Activated CD4-positive, alpha-beta T cell treated with anti-CD3 and anti-CD28 coated beads, Interleukin-2, amount 10 ng/mL, durations not matched to agents 7 days and 5 days (primary cell): ENCODE measurements around the gene NLGN1. TPM values are rescaled to one million over a fixed set of nuclear protein-coding genes. Genes with fewer than 3 reads are reported as not detected.
"Not testable (repeated sequence)": the region's sequence is repeated elsewhere in the genome, so short reads cannot be mapped to it uniquely, and the experiment has no call there.

Source experiments
- CTCF ChIA-PET: fragments of 350-600 bp; sonication (Branson Sonifier 250); formaldehyde crosslinking; loops from one replicate; lab custom pipeline; 2021; ENCODE audit warnings: antibody characterized with exemption; lab: Charles Lee
- POLR2A ChIA-PET: fragments of 350-600 bp; sonication (Branson Sonifier 250); formaldehyde crosslinking; loops from one replicate; lab custom pipeline; 2021; ENCODE audit warnings: antibody characterized with exemption; lab: Charles Lee
- DNase-seq: peaks from one replicate; pipeline ENCODE4 v3.0.0-alpha.2; 2020
- H3K27ac Mint-ChIP-seq: one replicate; pipeline ENCODE4 v1.8.0; 2021; ENCODE audit warnings: mild to moderate bottlenecking, moderate library complexity, mixed read lengths
- H3K27me3 Mint-ChIP-seq: one replicate; pipeline ENCODE4 v1.8.0; 2021; ENCODE audit warnings: mixed read lengths
- H3K36me3 Mint-ChIP-seq: one replicate; pipeline ENCODE4 v1.8.0; 2021; ENCODE audit warnings: low read depth, mixed read lengths
- H3K4me1 Mint-ChIP-seq: one replicate; pipeline ENCODE4 v1.8.0; 2021; ENCODE audit warnings: mixed read lengths
- H3K4me3 Mint-ChIP-seq: one replicate; pipeline ENCODE4 v1.8.0; 2021; ENCODE audit warnings: mild to moderate bottlenecking, moderate library complexity, mixed read lengths
- H3K9me3 Mint-ChIP-seq: one replicate; pipeline ENCODE4 v1.8.0; 2021; ENCODE audit warnings: mixed read lengths
- total RNA-seq, 2 experiments: library from RNA; stranded (reverse); gene quantifications; one replicate each; pipeline ENCODE4 v1.2.3, GENCODE V29; 2021

Gene NLGN1
- total RNA-seq, 2 experiments from 2014 or later = not detected

- ChIA-PET CTCF (no interaction called here), POLR2A (no interaction called here)
Observed at GRCh38 chr3:174223626-174224025, 826.1 kb downstream of the NLGN1 start.

GRCh38 chr3:174229916-174230315, 832.4 kb downstream of the NLGN1 start:
- CTCF ChIA-PET = no interaction called here
- Mint-ChIP-seq H3K27me3 (no peaks in the 10 kb centered on the region), H3K4me1 (no peaks in the 10 kb centered on the region), H3K27ac (no peak overlapping the region), H3K9me3 (no peaks in the 10 kb centered on the region), H3K4me3 (no peak overlapping the region), H3K36me3 (no peaks in the 10 kb centered on the region)
- POLR2A ChIA-PET = no interaction called here
- no peak for DNase-seq

More at GRCh38 chr3:174223626-174224025, 826.1 kb downstream of the NLGN1 start:
- no peak for DNase-seq
- Mint-ChIP-seq H3K36me3 (no peaks in the 10 kb centered on the region), H3K4me1 (no peaks in the 10 kb centered on the region), H3K27me3 (no peaks in the 10 kb centered on the region), H3K4me3 (no peak overlapping the region), H3K9me3 (no peaks in the 10 kb centered on the region), H3K27ac (no peak overlapping the region)

GRCh38 chr3:174232028-174232657, 834.6 kb downstream of the NLGN1 start:
- POLR2A ChIA-PET, H3K27ac Mint-ChIP-seq, H3K27me3 Mint-ChIP-seq, CTCF ChIA-PET, H3K4me1 Mint-ChIP-seq, H3K36me3 Mint-ChIP-seq, H3K4me3 Mint-ChIP-seq, H3K9me3 Mint-ChIP-seq, DNase-seq: not testable (repeated sequence)

- Mint-ChIP-seq H3K36me3 (no peaks in the 10 kb centered on the region), H3K4me3 (no peak overlapping the region), H3K27ac (no peak overlapping the region), H3K27me3 (no peaks in the 10 kb centered on the region), H3K4me1 (no peaks in the 10 kb centered on the region), H3K9me3 (no peaks in the 10 kb centered on the region)
- POLR2A ChIA-PET = no interaction called here
- no peak for DNase-seq
- CTCF ChIA-PET = no interaction called here
Observed at GRCh38 chr3:174232658-174233429, 835.3 kb downstream of the NLGN1 start.

GRCh38 chr3:174233511-174233910, 836.0 kb downstream of the NLGN1 start:
- H3K4me1 Mint-ChIP-seq = no peaks in the 10 kb centered on the region
- H3K27ac Mint-ChIP-seq = no peak overlapping the region
- no peak for DNase-seq
- H3K9me3 Mint-ChIP-seq = no peaks in the 10 kb centered on the region
- no peak overlapping the region for H3K4me3 Mint-ChIP-seq
- H3K36me3 Mint-ChIP-seq = no peaks in the 10 kb centered on the region
- CTCF ChIA-PET = no interaction called here
- POLR2A ChIA-PET = no interaction called here
- H3K27me3 Mint-ChIP-seq = no peaks in the 10 kb centered on the region

- no peak for DNase-seq
- Mint-ChIP-seq H3K4me3 (no peak overlapping the region), H3K4me1 (no peaks in the 10 kb centered on the region), H3K36me3 (no peaks in the 10 kb centered on the region), H3K27me3 (no peaks in the 10 kb centered on the region), H3K9me3 (no peaks in the 10 kb centered on the region), H3K27ac (no peak overlapping the region)
- ChIA-PET CTCF (no interaction called here), POLR2A (no interaction called here)
Observed at GRCh38 chr3:174242311-174243041, 844.9 kb downstream of the NLGN1 start.

GRCh38 chr3:174243171-174243570, 845.6 kb downstream of the NLGN1 start:
- CTCF ChIA-PET = no interaction called here
- no peaks in the 10 kb centered on the region for H3K4me1 Mint-ChIP-seq

GRCh38 chr3:174247687-174248152, 850.2 kb downstream of the NLGN1 start:
- H3K27ac Mint-ChIP-seq = no peak overlapping the region
- no peaks in the 10 kb centered on the region for H3K9me3 Mint-ChIP-seq
- POLR2A ChIA-PET = no interaction called here
- no peaks in the 10 kb centered on the region for H3K4me1 Mint-ChIP-seq
- H3K4me3 Mint-ChIP-seq = no peak overlapping the region
- DNase-seq = no peak
- no peaks in the 10 kb centered on the region for H3K27me3 Mint-ChIP-seq
- CTCF ChIA-PET = no interaction called here
- H3K36me3 Mint-ChIP-seq = no peaks in the 10 kb centered on the region

More at GRCh38 chr3:174243171-174243570, 845.6 kb downstream of the NLGN1 start:
- H3K9me3 Mint-ChIP-seq = no peaks in the 10 kb centered on the region
- H3K27ac Mint-ChIP-seq = no peak overlapping the region
- H3K36me3 Mint-ChIP-seq = no peaks in the 10 kb centered on the region
- H3K4me3 Mint-ChIP-seq = no peak overlapping the region
- no peak for DNase-seq
- POLR2A ChIA-PET = no interaction called here
- no peaks in the 10 kb centered on the region for H3K27me3 Mint-ChIP-seq

- Mint-ChIP-seq H3K4me3 (no peak overlapping the region), H3K27me3 (no peaks in the 10 kb centered on the region), H3K27ac (no peak overlapping the region), H3K36me3 (no peaks in the 10 kb centered on the region), H3K9me3 (no peaks in the 10 kb centered on the region), H3K4me1 (no peaks in the 10 kb centered on the region)
- ChIA-PET POLR2A (no interaction called here), CTCF (no interaction called here)
- no peak for DNase-seq
Observed at GRCh38 chr3:174251681-174252080, 854.1 kb downstream of the NLGN1 start.

- CTCF ChIA-PET = no interaction called here
- DNase-seq = no peak
- H3K27ac Mint-ChIP-seq = no peak overlapping the region
- no peaks in the 10 kb centered on the region for H3K9me3 Mint-ChIP-seq
- no peaks in the 10 kb centered on the region for H3K36me3 Mint-ChIP-seq
- no peak overlapping the region for H3K4me3 Mint-ChIP-seq
- POLR2A ChIA-PET = no interaction called here
- no peaks in the 10 kb centered on the region for H3K4me1 Mint-ChIP-seq
- H3K27me3 Mint-ChIP-seq = no peaks in the 10 kb centered on the region
Observed at GRCh38 chr3:174253196-174253823, 855.8 kb downstream of the NLGN1 start.

GRCh38 chr3:174253940-174254339, 856.4 kb downstream of the NLGN1 start:
- Mint-ChIP-seq H3K27ac (no peak overlapping the region), H3K4me1 (no peaks in the 10 kb centered on the region), H3K36me3 (no peaks in the 10 kb centered on the region), H3K9me3 (no peaks in the 10 kb centered on the region), H3K27me3 (no peaks in the 10 kb centered on the region), H3K4me3 (no peak overlapping the region)
- ChIA-PET CTCF (no interaction called here), POLR2A (no interaction called here)
- DNase-seq = no peak

- CTCF ChIA-PET = no interaction called here
- Mint-ChIP-seq H3K27me3 (no peaks in the 10 kb centered on the region), H3K4me1 (no peaks in the 10 kb centered on the region), H3K36me3 (no peaks in the 10 kb centered on the region), H3K4me3 (no peak overlapping the region), H3K27ac (no peak overlapping the region), H3K9me3 (no peaks in the 10 kb centered on the region)
- DNase-seq = no peak
- POLR2A ChIA-PET = no interaction called here
Observed at GRCh38 chr3:174255454-174255853, 857.9 kb downstream of the NLGN1 start.

GRCh38 chr3:174266476-174266875, 868.9 kb downstream of the NLGN1 start:
- POLR2A ChIA-PET = no interaction called here
- Mint-ChIP-seq H3K27ac (no peak overlapping the region), H3K27me3 (no peaks in the 10 kb centered on the region), H3K36me3 (no peaks in the 10 kb centered on the region), H3K4me3 (no peak overlapping the region), H3K9me3 (no peaks in the 10 kb centered on the region), H3K4me1 (no peaks in the 10 kb centered on the region)
- CTCF ChIA-PET = no interaction called here
- DNase-seq = no peak
